Fibroblast of lung (primary cell): ENCODE results near the gene SUPT4H1. TPM values are rescaled to one million over a fixed set of nuclear protein-coding genes. Genes with fewer than 3 reads are reported as not detected.

Source experiments
- DNase-seq, 2 donors: peaks; one replicate each; pipeline versions ENCODE4 v3.0.0 to v3.0.0-alpha.2; 2010; ENCODE audit warnings: low read depth in 2 of 2
- H2AFZ ChIP-seq: 2 replicates; pipeline ENCODE4 v1.5.1; 2012; ENCODE audit warnings: low read length, control low read depth, inconsistent platforms
- H3K27ac ChIP-seq: 2 replicates; pipeline ENCODE4 v1.5.1; 2011; ENCODE audit warnings: low read length, control low read depth; ENCODE audit not compliant: insufficient read depth
- H3K27me3 ChIP-seq: 2 replicates; pipeline ENCODE4 v1.5.1; 2011; ENCODE audit warnings: mild to moderate bottlenecking, low read length; ENCODE audit not compliant: control insufficient read depth, insufficient read depth
- H3K36me3 ChIP-seq: 2 replicates; pipeline ENCODE4 v1.5.1; 2011; ENCODE audit warnings: low read length; ENCODE audit not compliant: control insufficient read depth, insufficient read depth
- H3K4me1 ChIP-seq: 2 replicates; pipeline ENCODE4 v1.5.1; 2011; ENCODE audit warnings: low read length; ENCODE audit not compliant: control insufficient read depth, insufficient read depth; ENCODE audit errors: extremely low read depth
- H3K4me2 ChIP-seq: 2 replicates; pipeline ENCODE4 v1.5.1; 2011; ENCODE audit warnings: low read length, control low read depth; ENCODE audit not compliant: insufficient read depth; ENCODE audit errors: extremely low read depth
- H3K4me3 ChIP-seq, 4 experiments: fragments of 200-600 bp in 1 of 4; sonication (generic) in 1 of 4; replicated peaks in 1 of 4; 2 replicates each; pipeline ENCODE4 v1.5.1; 2011 to 2016; ENCODE audit warnings: low read length in 4 of 4, low read depth in 3 of 4, mild to moderate bottlenecking in 3 of 4, control low read depth in 2 of 4, inconsistent platforms in 1 of 4, mixed read lengths in 1 of 4; ENCODE audit not compliant: insufficient read depth in 1 of 4; ENCODE audit errors: control extremely low read depth in 1 of 4
- H3K79me2 ChIP-seq: 2 replicates; pipeline ENCODE4 v1.5.1; 2012; ENCODE audit warnings: mild to moderate bottlenecking, low read length, inconsistent platforms; ENCODE audit not compliant: control insufficient read depth, insufficient read depth
- H3K9ac ChIP-seq: 2 replicates; pipeline ENCODE4 v1.5.1; 2011; ENCODE audit warnings: mild to moderate bottlenecking, low read length, control low read depth; ENCODE audit not compliant: insufficient read depth
- H3K9me3 ChIP-seq: 2 replicates; pipeline ENCODE4 v1.5.1; 2012; ENCODE audit warnings: low read depth, low read length; ENCODE audit not compliant: control insufficient read depth, insufficient read depth
- H4K20me1 ChIP-seq: 2 replicates; pipeline ENCODE4 v1.5.1; 2011; ENCODE audit warnings: low read length; ENCODE audit not compliant: control insufficient read depth, insufficient read depth; ENCODE audit errors: extremely low read depth
- EZH2 ChIP-seq: IDR thresholded peaks from 2 replicates; pipeline ENCODE4 v1.5.1; 2012; ENCODE audit warnings: low read length, control low read depth, mild to moderate bottlenecking; ENCODE audit errors: missing control alignments
- polyA plus RNA-seq, 2 donors: library from polyadenylated mRNA; depleted of rRNA in 1 of 2; stranded (reverse) in 1 of 2; unstranded in 1 of 2; fragments of >200 nt; gene quantifications; 2 replicates each; pipeline ENCODE4 v1.2.1, GENCODE V29; 2011 to 2012; ENCODE audit warnings: missing spikeins in 1 of 2
- total RNA-seq: library from RNA; depleted of rRNA; stranded (reverse); fragments of >200 nt; gene quantifications from 2 replicates; pipeline ENCODE4 v1.2.1, GENCODE V29; 2014
- TF ChIP-seq, protein P1 (sequence below), 2 donors: IDR thresholded peaks in 1 of 2; conservative IDR thresholded peaks in 1 of 2; 1 replicate in 1 of 2; 2 replicates in 1 of 2; pipeline ENCODE4 v1.5.1; 2011 to 2012; ENCODE audit warnings: low read length in 2 of 2, control low read depth in 1 of 2, inconsistent platforms in 1 of 2, low read depth in 1 of 2, mild to moderate bottlenecking in 1 of 2

The SUPT4H1 gene
- total and polyA plus RNA-seq, 2 donors (not counting 1 experiment from before 2014, with no cell fraction given) = 41.9 to 207 TPM

DNA sequence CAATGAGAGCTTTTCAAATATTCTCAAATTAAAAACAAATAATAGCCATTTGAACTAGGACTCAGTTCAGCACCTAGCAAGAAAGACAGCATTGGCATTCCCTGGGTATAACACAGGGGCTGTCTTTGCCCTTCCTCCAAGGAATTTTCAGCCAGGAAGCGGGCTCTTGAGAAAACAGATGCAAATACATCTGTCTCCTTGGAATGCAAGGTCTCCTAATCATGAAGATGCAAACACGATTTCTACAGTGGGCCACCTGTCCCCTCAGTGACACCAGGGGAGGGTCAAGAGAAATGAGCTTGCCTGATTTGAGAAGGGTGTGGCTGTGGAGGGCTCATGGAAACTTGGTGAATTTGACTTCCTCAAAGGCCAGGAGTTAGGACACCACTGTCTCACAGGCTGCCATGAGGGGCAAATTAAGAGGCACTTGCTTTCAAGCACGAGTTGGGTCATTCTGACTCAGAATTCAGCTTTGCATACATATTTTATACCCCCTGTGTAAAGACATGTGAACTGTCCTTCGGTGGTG is 24.5 kb upstream of the SUPT4H1 start:
- H3K9me3 ChIP-seq = no peaks in the 10 kb centered on the region
- no peaks in the 10 kb centered on the region for H3K27me3 ChIP-seq
- no peak overlapping the region for H3K9ac ChIP-seq
- no peak overlapping the region for H3K4me3 ChIP-seq
- no peak overlapping the region for H3K27ac ChIP-seq
- no peak for TF ChIP-seq EZH2
- TF ChIP-seq, protein P1, sequence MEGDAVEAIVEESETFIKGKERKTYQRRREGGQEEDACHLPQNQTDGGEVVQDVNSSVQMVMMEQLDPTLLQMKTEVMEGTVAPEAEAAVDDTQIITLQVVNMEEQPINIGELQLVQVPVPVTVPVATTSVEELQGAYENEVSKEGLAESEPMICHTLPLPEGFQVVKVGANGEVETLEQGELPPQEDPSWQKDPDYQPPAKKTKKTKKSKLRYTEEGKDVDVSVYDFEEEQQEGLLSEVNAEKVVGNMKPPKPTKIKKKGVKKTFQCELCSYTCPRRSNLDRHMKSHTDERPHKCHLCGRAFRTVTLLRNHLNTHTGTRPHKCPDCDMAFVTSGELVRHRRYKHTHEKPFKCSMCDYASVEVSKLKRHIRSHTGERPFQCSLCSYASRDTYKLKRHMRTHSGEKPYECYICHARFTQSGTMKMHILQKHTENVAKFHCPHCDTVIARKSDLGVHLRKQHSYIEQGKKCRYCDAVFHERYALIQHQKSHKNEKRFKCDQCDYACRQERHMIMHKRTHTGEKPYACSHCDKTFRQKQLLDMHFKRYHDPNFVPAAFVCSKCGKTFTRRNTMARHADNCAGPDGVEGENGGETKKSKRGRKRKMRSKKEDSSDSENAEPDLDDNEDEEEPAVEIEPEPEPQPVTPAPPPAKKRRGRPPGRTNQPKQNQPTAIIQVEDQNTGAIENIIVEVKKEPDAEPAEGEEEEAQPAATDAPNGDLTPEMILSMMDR (conservative IDR thresholded peaks at IDR 0.05 in 1 of 2, IDR thresholded peaks at IDR 0.05 in 1 of 2; ENCODE audit: low read depth in 1 of 2, low read length in 2 of 2) = no peak
- H3K4me2 ChIP-seq = no peak overlapping the region
- no peaks in the 10 kb centered on the region for H3K4me1 ChIP-seq
- no peaks in the 10 kb centered on the region for H4K20me1 ChIP-seq
- H2AFZ ChIP-seq = no peak overlapping the region
- H3K36me3 ChIP-seq = no peaks in the 10 kb centered on the region
- no peaks in the 10 kb centered on the region for H3K79me2 ChIP-seq
- no peak for DNase-seq

DNA sequence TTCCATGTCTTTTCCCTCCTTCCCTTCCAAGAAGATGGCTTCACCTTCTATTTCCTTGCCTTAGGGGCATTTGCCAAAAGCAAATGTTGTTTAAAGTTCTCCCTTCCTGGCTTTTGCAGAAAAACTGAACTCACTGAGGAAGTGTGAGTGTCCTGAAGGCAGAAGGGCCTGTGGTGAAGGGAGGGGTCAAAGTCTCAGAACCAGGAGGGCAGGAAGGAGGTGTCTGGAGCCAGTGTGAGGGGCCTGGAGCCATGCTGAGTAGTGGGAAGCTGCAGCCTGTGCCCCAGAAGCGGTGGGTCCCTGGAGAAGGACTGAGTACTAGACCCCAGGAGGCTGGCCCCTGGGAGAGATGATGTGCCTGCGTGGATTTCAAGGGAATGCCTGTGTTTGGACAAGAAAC is 23.8 kb upstream of the SUPT4H1 start:
- H3K27ac ChIP-seq = no peak overlapping the region
- no peaks in the 10 kb centered on the region for H3K27me3 ChIP-seq
- H3K79me2 ChIP-seq = no peaks in the 10 kb centered on the region
- no peaks in the 10 kb centered on the region for H3K36me3 ChIP-seq
- H3K4me3 ChIP-seq = no peak overlapping the region
- H3K9me3 ChIP-seq = no peaks in the 10 kb centered on the region
- no peak overlapping the region for H3K9ac ChIP-seq
- no peaks in the 10 kb centered on the region for H3K4me1 ChIP-seq
- no peak overlapping the region for H2AFZ ChIP-seq
- no peak overlapping the region for H3K4me2 ChIP-seq
- TF ChIP-seq, protein P1 (conservative IDR thresholded peaks at IDR 0.05 in 1 of 2, IDR thresholded peaks at IDR 0.05 in 1 of 2; ENCODE audit: low read depth in 1 of 2, low read length in 2 of 2) = no peak
- no peak for TF ChIP-seq EZH2
- H4K20me1 ChIP-seq = no peaks in the 10 kb centered on the region
- DNase-seq = no peak

DNA sequence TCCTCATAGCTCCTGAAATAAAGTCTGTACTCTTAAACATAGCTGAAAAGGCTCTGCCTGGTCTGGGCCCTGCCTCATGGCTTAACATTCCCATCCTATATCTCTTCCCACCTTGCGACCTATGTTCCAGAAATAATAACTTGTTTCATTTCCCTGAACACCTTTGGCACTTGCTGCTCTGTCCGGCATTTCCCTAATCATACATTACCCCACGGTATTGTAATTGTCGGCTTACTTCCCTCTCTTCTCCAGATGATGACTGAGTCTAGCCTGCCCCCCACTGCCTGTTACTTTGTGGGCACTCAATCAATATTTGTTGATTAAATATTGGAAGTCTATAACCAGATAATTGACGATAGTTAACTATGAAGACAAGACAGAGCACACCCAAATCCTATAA is 23.3 kb upstream of the SUPT4H1 start:
- TF ChIP-seq, protein P1 (conservative IDR thresholded peaks at IDR 0.05 in 1 of 2, IDR thresholded peaks at IDR 0.05 in 1 of 2; ENCODE audit: low read depth in 1 of 2, low read length in 2 of 2) = no peak
- no peak for TF ChIP-seq EZH2
- H2AFZ ChIP-seq = no peak overlapping the region
- H4K20me1 ChIP-seq = no peaks in the 10 kb centered on the region
- H3K9ac ChIP-seq = no peak overlapping the region
- H3K4me3 ChIP-seq = no peak overlapping the region
- H3K27ac ChIP-seq = no peak overlapping the region
- H3K4me2 ChIP-seq = no peak overlapping the region
- no peaks in the 10 kb centered on the region for H3K9me3 ChIP-seq
- H3K79me2 ChIP-seq = no peaks in the 10 kb centered on the region
- H3K36me3 ChIP-seq = no peaks in the 10 kb centered on the region
- H3K27me3 ChIP-seq = no peaks in the 10 kb centered on the region
- H3K4me1 ChIP-seq = no peaks in the 10 kb centered on the region
- DNase-seq = no peak
